Measurements from ENCODE around the gene RNH1.

The RNH1 gene

GRCh38 chr11:550021-550745, 43.1 kb upstream of the RNH1 start:
- H3K27ac ChIP-seq (ENCODE audit: insufficient read depth, low read length, poor library complexity, severe bottlenecking): no peak overlapping the region
- no peaks in the 10 kb centered on the region for H3K36me3 ChIP-seq (ENCODE audit: control insufficient read depth, insufficient read depth, low read length)
- H3K4me3 ChIP-seq (ENCODE audit: insufficient read depth, low read depth, low read length, poor library complexity, severe bottlenecking): no peak overlapping the region
- H3K4me1 ChIP-seq (ENCODE audit: control insufficient read depth, insufficient read depth, low read length, poor library complexity, severe bottlenecking): peaks cover 8% of the 10 kb centered on the region
- H3K27me3 ChIP-seq (replicated peaks; ENCODE audit: control insufficient read depth, insufficient read depth, low read length, poor library complexity, severe bottlenecking): no peaks in the 10 kb centered on the region
- DNase-seq: no peak
- no peaks in the 10 kb centered on the region for H3K9me3 ChIP-seq (ENCODE audit: control insufficient read depth, low read length)

GRCh38 chr11:548700-549603, 41.9 kb upstream of the RNH1 start:
- no peaks in the 10 kb centered on the region for H3K36me3 ChIP-seq (ENCODE audit: control insufficient read depth, insufficient read depth, low read length)
- H3K27ac ChIP-seq (ENCODE audit: insufficient read depth, low read length, poor library complexity, severe bottlenecking): no peak overlapping the region
- H3K4me3 ChIP-seq (ENCODE audit: insufficient read depth, low read depth, low read length, poor library complexity, severe bottlenecking): no peak overlapping the region
- no peaks in the 10 kb centered on the region for H3K27me3 ChIP-seq (replicated peaks; ENCODE audit: control insufficient read depth, insufficient read depth, low read length, poor library complexity, severe bottlenecking)
- no peak for DNase-seq
- H3K9me3 ChIP-seq (ENCODE audit: control insufficient read depth, low read length): no peaks in the 10 kb centered on the region
- H3K4me1 ChIP-seq (ENCODE audit: control insufficient read depth, insufficient read depth, low read length, poor library complexity, severe bottlenecking): no peaks in the 10 kb centered on the region

- no peaks in the 10 kb centered on the region for H3K36me3 ChIP-seq (ENCODE audit: control insufficient read depth, insufficient read depth, low read length)
- no peaks in the 10 kb centered on the region for H3K27me3 ChIP-seq (replicated peaks; ENCODE audit: control insufficient read depth, insufficient read depth, low read length, poor library complexity, severe bottlenecking)
- H3K27ac ChIP-seq (ENCODE audit: insufficient read depth, low read length, poor library complexity, severe bottlenecking): no peak overlapping the region
- no peaks in the 10 kb centered on the region for H3K9me3 ChIP-seq (ENCODE audit: control insufficient read depth, low read length)
- DNase-seq: no peak
- H3K4me3 ChIP-seq (ENCODE audit: insufficient read depth, low read depth, low read length, poor library complexity, severe bottlenecking): no peak overlapping the region
- H3K4me1 ChIP-seq (ENCODE audit: control insufficient read depth, insufficient read depth, low read length, poor library complexity, severe bottlenecking): no peaks in the 10 kb centered on the region
Measured at GRCh38 chr11:545171-545570, 38.1 kb upstream of the RNH1 start.

GRCh38 chr11:544817-545166, 37.8 kb upstream of the RNH1 start:
- Histone ChIP-seq H3K4me3 (ENCODE audit: insufficient read depth, low read depth, low read length, poor library complexity, severe bottlenecking) (no peak overlapping the region), H3K36me3 (ENCODE audit: control insufficient read depth, insufficient read depth, low read length) (no peaks in the 10 kb centered on the region), H3K27ac (ENCODE audit: insufficient read depth, low read length, poor library complexity, severe bottlenecking) (no peak overlapping the region), H3K27me3 (replicated peaks; ENCODE audit: control insufficient read depth, insufficient read depth, low read length, poor library complexity, severe bottlenecking) (no peaks in the 10 kb centered on the region), H3K9me3 (ENCODE audit: control insufficient read depth, low read length) (no peaks in the 10 kb centered on the region), H3K4me1 (ENCODE audit: control insufficient read depth, insufficient read depth, low read length, poor library complexity, severe bottlenecking) (no peaks in the 10 kb centered on the region)
- DNase-seq: no peak

- no peak overlapping the region for H3K4me3 ChIP-seq (ENCODE audit: insufficient read depth, low read depth, low read length, poor library complexity, severe bottlenecking)
- DNase-seq: no peak
- no peaks in the 10 kb centered on the region for H3K9me3 ChIP-seq (ENCODE audit: control insufficient read depth, low read length)
Measured at GRCh38 chr11:541433-541885, 34.4 kb upstream of the RNH1 start.

GRCh38 chr11:540583-541432, 33.8 kb upstream of the RNH1 start:
- H3K4me1 ChIP-seq (ENCODE audit: control insufficient read depth, insufficient read depth, low read length, poor library complexity, severe bottlenecking): peaks cover 21% of the 10 kb centered on the region
- H3K4me3 ChIP-seq (ENCODE audit: insufficient read depth, low read depth, low read length, poor library complexity, severe bottlenecking): no peak overlapping the region
- no peak for DNase-seq
- H3K9me3 ChIP-seq (ENCODE audit: control insufficient read depth, low read length): no peaks in the 10 kb centered on the region
- H3K27ac ChIP-seq (ENCODE audit: insufficient read depth, low read length, poor library complexity, severe bottlenecking): no peak overlapping the region
- H3K27me3 ChIP-seq (replicated peaks; ENCODE audit: control insufficient read depth, insufficient read depth, low read length, poor library complexity, severe bottlenecking): no peaks in the 10 kb centered on the region
- no peaks in the 10 kb centered on the region for H3K36me3 ChIP-seq (ENCODE audit: control insufficient read depth, insufficient read depth, low read length)

More at GRCh38 chr11:541433-541885, 34.4 kb upstream of the RNH1 start:
- no peak overlapping the region for H3K27ac ChIP-seq (ENCODE audit: insufficient read depth, low read length, poor library complexity, severe bottlenecking)
- H3K36me3 ChIP-seq (ENCODE audit: control insufficient read depth, insufficient read depth, low read length): no peaks in the 10 kb centered on the region
- no peaks in the 10 kb centered on the region for H3K27me3 ChIP-seq (replicated peaks; ENCODE audit: control insufficient read depth, insufficient read depth, low read length, poor library complexity, severe bottlenecking)
- peaks cover 16% of the 10 kb centered on the region for H3K4me1 ChIP-seq (ENCODE audit: control insufficient read depth, insufficient read depth, low read length, poor library complexity, severe bottlenecking)

GRCh38 chr11:539971-540481, 33.0 kb upstream of the RNH1 start:
- Histone ChIP-seq H3K4me1 (ENCODE audit: control insufficient read depth, insufficient read depth, low read length, poor library complexity, severe bottlenecking) (peaks cover 21% of the 10 kb centered on the region), H3K36me3 (ENCODE audit: control insufficient read depth, insufficient read depth, low read length) (no peaks in the 10 kb centered on the region), H3K27me3 (replicated peaks; ENCODE audit: control insufficient read depth, insufficient read depth, low read length, poor library complexity, severe bottlenecking) (no peaks in the 10 kb centered on the region), H3K4me3 (ENCODE audit: insufficient read depth, low read depth, low read length, poor library complexity, severe bottlenecking) (no peak overlapping the region), H3K27ac (ENCODE audit: insufficient read depth, low read length, poor library complexity, severe bottlenecking) (no peak overlapping the region), H3K9me3 (ENCODE audit: control insufficient read depth, low read length) (no peaks in the 10 kb centered on the region)
- DNase-seq: no peak

GRCh38 chr11:538431-539051, 31.5 kb upstream of the RNH1 start:
- DNase-seq: no peak

GRCh38 chr11:537622-538430, 30.8 kb upstream of the RNH1 start:
- H3K4me1 ChIP-seq (ENCODE audit: control insufficient read depth, insufficient read depth, low read length, poor library complexity, severe bottlenecking): peaks cover 33% of the 10 kb centered on the region
- no peak for DNase-seq
- H3K36me3 ChIP-seq (ENCODE audit: control insufficient read depth, insufficient read depth, low read length): peaks cover 4% of the 10 kb centered on the region
- H3K9me3 ChIP-seq (ENCODE audit: control insufficient read depth, low read length): no peaks in the 10 kb centered on the region
- H3K27me3 ChIP-seq (replicated peaks; ENCODE audit: control insufficient read depth, insufficient read depth, low read length, poor library complexity, severe bottlenecking): no peaks in the 10 kb centered on the region
- H3K4me3 ChIP-seq (ENCODE audit: insufficient read depth, low read depth, low read length, poor library complexity, severe bottlenecking): peak overlapping the region; percentile 68
- H3K27ac ChIP-seq (ENCODE audit: insufficient read depth, low read length, poor library complexity, severe bottlenecking): peak overlapping the region; percentile 84

More at GRCh38 chr11:538431-539051, 31.5 kb upstream of the RNH1 start:
- Histone ChIP-seq H3K9me3 (ENCODE audit: control insufficient read depth, low read length) (no peaks in the 10 kb centered on the region), H3K27ac (ENCODE audit: insufficient read depth, low read length, poor library complexity, severe bottlenecking) (peak overlapping the region; percentile 84), H3K27me3 (replicated peaks; ENCODE audit: control insufficient read depth, insufficient read depth, low read length, poor library complexity, severe bottlenecking) (no peaks in the 10 kb centered on the region), H3K36me3 (ENCODE audit: control insufficient read depth, insufficient read depth, low read length) (no peaks in the 10 kb centered on the region), H3K4me1 (ENCODE audit: control insufficient read depth, insufficient read depth, low read length, poor library complexity, severe bottlenecking) (peaks cover 31% of the 10 kb centered on the region), H3K4me3 (ENCODE audit: insufficient read depth, low read depth, low read length, poor library complexity, severe bottlenecking) (no peak overlapping the region)

Data from effector memory CD4-positive, alpha-beta T cell (primary cell).